Esophagus (tissue), 2 donors: ENCODE measurements around the gene TNFAIP1. TPM values are rescaled to one million over a fixed set of nuclear protein-coding genes. Genes with fewer than 3 reads are reported as not detected.

ENCODE experiments used
- H3K27ac ChIP-seq, 2 donors: one replicate each; pipeline ENCODE4 v1.5.1; 2013; ENCODE audit warnings: low read depth in 2 of 2, mild to moderate bottlenecking in 2 of 2, inconsistent platforms in 1 of 2, low read length in 1 of 2, moderate library complexity in 1 of 2
- H3K27me3 ChIP-seq, 2 donors: one replicate each; pipeline ENCODE4 v1.6.1; 2013; ENCODE audit warnings: low read length in 2 of 2, control low read depth in 1 of 2, mild to moderate bottlenecking in 1 of 2; ENCODE audit not compliant: insufficient read depth in 2 of 2, control insufficient read depth in 1 of 2
- H3K36me3 ChIP-seq, 2 donors: one replicate each; pipeline ENCODE4 v1.6.1; 2013; ENCODE audit warnings: low read length in 1 of 2; ENCODE audit not compliant: control insufficient read depth in 2 of 2, insufficient read depth in 2 of 2
- H3K4me1 ChIP-seq, 2 donors: one replicate each; pipeline ENCODE4 v1.6.1; 2013; ENCODE audit warnings: low read length in 1 of 2; ENCODE audit not compliant: control insufficient read depth in 2 of 2, insufficient read depth in 2 of 2
- H3K4me3 ChIP-seq, 2 donors: one replicate each; pipeline ENCODE4 v1.5.1; 2013; ENCODE audit warnings: low read length in 2 of 2, mild to moderate bottlenecking in 2 of 2, low read depth in 1 of 2, moderate library complexity in 1 of 2
- H3K9me3 ChIP-seq, 2 donors: one replicate each; pipeline ENCODE4 v1.6.1; 2013; ENCODE audit warnings: mild to moderate bottlenecking in 2 of 2, low read depth in 1 of 2, low read length in 1 of 2, moderate library complexity in 1 of 2; ENCODE audit not compliant: control insufficient read depth in 2 of 2, insufficient read depth in 1 of 2
- WGBS, 2 donors: extraction: QIAGEN DNeasy Blood & Tissue Kit; methylation state at CpG; one replicate each; pipeline ENCODE4 v1.1.7; 2013; 5-methylcytosine and 5-hydroxymethylcytosine counted together
- polyA plus RNA-seq, 2 donors: library from polyadenylated mRNA; stranded (reverse); fragments of 200-250 nt; gene quantifications; one replicate each; pipeline ENCODE4 v1.2.3, GENCODE V29; 2013
- donor health status: healthy with polysubstance abuse.
- donor health status: Bipolar disorder and iron deficiency.

TNFAIP1 gene
- polyA plus RNA-seq, 2 donors = 9.7 to 22.6 TPM

DNA sequence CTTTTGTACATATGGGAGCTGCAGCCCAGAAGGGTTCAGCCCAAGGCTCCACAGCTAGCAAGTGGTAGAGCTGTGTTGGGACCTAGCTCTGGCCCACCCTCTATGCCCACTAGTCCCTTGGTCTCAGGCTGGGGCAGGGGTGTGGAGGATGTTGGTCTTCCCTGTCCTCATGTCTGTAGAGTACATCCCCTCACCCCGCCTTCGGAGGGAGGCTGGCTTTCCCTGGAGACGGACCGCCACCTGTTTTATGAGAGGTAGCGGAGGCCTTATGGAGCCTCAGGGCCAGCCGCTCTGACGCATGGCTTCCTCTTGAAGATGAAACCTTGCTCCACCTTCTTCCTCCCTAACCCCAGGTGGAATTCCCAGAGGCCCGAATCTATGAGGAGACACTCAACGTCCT, 8.4 kb downstream of the TNFAIP1 start:
- Histone ChIP-seq H3K27me3 (no peaks in the 10 kb centered on the region), H3K4me3 (no peak overlapping the region), H3K36me3 (peaks cover 45 to 59% of the 10 kb centered on the region in 2 donors), H3K27ac (no peak overlapping the region), H3K4me1 (peaks cover 3 to 14% of the 10 kb centered on the region in 2 donors), H3K9me3 (no peaks in the 10 kb centered on the region)
- 79 to 94% methylated on average over 9 of the region's 9 CpGs for WGBS, 2 donors

GRCh38 chr17:28344435-28344901, 8.9 kb downstream of the TNFAIP1 start:
- WGBS, 2 donors = 90 to 93% methylated on average over 19 of the region's 19 CpGs
- Histone ChIP-seq H3K36me3 (peaks cover 45 to 58% of the 10 kb centered on the region in 2 donors), H3K27ac (no peak overlapping the region), H3K4me1 (peaks cover 3 to 10% of the 10 kb centered on the region in 2 donors), H3K4me3 (no peak overlapping the region), H3K9me3 (no peaks in the 10 kb centered on the region), H3K27me3 (no peaks in the 10 kb centered on the region)

GRCh38 chr17:28345419-28346198, 10.0 kb downstream of the TNFAIP1 start:
- Histone ChIP-seq H3K9me3 (no peaks in the 10 kb centered on the region), H3K27ac (peak overlapping the region in 1 of 2 donors; percentile 22), H3K4me3 (no peak overlapping the region), H3K27me3 (no peaks in the 10 kb centered on the region), H3K4me1 (peaks cover 3 to 8% of the 10 kb centered on the region in 2 donors), H3K36me3 (peaks cover 39 to 56% of the 10 kb centered on the region in 2 donors)
- 65 to 70% methylated on average over 13 of the region's 13 CpGs for WGBS, 2 donors

DNA sequence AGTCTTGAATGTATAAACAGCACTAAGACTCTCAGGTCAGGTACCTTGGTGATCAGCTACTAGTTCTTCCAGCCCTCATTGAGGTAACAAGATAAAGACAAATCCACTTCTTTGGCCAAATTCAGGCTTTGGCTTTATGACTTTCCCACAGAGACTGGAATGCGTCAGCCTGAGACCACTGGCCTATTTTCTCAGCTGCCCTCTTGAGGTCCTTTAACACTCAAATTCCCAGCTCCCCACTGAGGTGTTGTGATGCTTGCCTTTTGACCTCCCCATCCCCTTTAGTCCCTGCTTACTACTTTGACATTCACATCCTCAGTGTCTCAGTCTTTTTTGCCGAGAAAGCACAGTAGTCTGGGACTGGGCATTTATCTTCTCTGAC, 10.6 kb downstream of the TNFAIP1 start:
- H3K9me3 ChIP-seq = no peaks in the 10 kb centered on the region
- H3K27me3 ChIP-seq = no peaks in the 10 kb centered on the region
- H3K36me3 ChIP-seq = peaks cover 40 to 58% of the 10 kb centered on the region in 2 donors
- peaks cover 3 to 8% of the 10 kb centered on the region in 2 donors for H3K4me1 ChIP-seq
- WGBS, 2 donors = 76 to 85% methylated on average over 2 of the region's 2 CpGs
- no peak overlapping the region for H3K27ac ChIP-seq
- H3K4me3 ChIP-seq = no peak overlapping the region

DNA sequence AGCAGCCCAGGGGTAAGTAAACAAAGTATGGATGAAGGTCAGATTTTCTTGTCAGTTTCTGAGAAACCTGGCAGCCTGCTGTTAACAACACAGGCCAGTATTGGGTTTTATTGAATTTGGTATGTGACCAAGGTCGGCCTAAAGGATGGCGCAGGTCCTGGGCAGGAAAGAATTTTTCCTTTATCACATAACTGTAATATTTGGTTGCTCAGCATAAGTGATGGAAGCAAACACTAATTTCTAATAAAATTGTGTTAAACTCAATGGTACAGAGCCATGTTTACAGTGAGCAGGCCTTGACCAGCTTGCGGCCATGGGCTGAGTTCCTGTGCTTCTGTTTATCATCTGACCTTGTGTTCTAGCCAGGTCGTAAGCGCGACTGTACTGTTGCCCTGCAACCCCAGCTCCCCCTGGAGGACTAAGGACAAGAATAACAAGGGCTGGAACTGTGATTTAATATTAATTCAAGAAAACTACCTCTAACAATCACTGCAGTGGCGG, 11.2 kb downstream of the TNFAIP1 start:
- Histone ChIP-seq H3K4me3 (no peak overlapping the region), H3K9me3 (no peaks in the 10 kb centered on the region), H3K27ac (no peak overlapping the region), H3K4me1 (peaks cover 3 to 8% of the 10 kb centered on the region in 2 donors), H3K36me3 (peaks cover 35 to 58% of the 10 kb centered on the region in 2 donors), H3K27me3 (no peaks in the 10 kb centered on the region)
- 49 to 52% methylated on average over 7 of the region's 7 CpGs for WGBS, 2 donors

DNA sequence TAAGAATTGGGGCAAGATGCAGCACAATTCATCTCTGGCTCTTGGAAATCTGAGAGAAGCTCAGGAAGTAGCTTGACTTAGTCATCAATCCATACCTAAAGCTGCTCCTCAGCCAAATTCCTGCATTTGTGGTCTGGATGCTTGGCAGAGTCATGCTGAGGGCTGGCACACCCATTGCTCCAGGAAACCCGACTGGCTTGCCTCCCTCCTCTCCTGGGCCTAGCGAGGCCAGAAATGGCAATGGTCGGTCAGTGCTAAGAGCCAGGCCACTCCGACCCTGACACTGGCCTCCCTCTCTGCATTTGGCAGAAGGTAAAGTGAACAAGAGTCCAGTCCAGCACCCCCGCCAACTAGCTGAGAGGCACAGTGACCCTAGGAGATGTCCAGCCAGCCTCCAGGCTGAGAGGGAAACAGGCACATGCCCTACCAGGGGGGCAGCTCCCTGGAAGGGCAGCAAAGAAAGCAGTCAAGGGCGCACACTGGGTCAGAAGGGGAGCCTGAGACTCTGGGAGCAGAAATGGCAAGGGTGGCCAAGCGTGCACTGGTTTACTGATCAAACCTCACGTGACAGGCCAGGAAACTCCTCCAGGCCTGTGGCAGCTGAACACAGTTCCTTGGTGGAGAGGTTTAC, 11.8 kb downstream of the TNFAIP1 start:
- WGBS, 2 donors = 63 to 66% methylated on average over 8 of the region's 8 CpGs
- Histone ChIP-seq H3K36me3 (peaks cover 30 to 53% of the 10 kb centered on the region in 2 donors), H3K4me1 (peaks cover 3 to 8% of the 10 kb centered on the region in 2 donors)

GRCh38 chr17:28348979-28349378, 13.4 kb downstream of the TNFAIP1 start:
- Histone ChIP-seq H3K9me3 (no peaks in the 10 kb centered on the region), H3K4me1 (peaks cover 3 to 4% of the 10 kb centered on the region in 2 donors), H3K27ac (peak overlapping the region in 1 of 2 donors; percentile 10), H3K4me3 (no peak overlapping the region), H3K36me3 (peaks cover 25 to 51% of the 10 kb centered on the region in 2 donors), H3K27me3 (no peaks in the 10 kb centered on the region)
- 80 to 93% methylated on average over 3 of the region's 3 CpGs for WGBS, 2 donors

More for the DNA sequence above, 11.8 kb downstream of the TNFAIP1 start:
- Histone ChIP-seq H3K27me3 (no peaks in the 10 kb centered on the region), H3K27ac (peak overlapping the region; percentile 29 to 61), H3K4me3 (no peak overlapping the region), H3K9me3 (no peaks in the 10 kb centered on the region)

DNA sequence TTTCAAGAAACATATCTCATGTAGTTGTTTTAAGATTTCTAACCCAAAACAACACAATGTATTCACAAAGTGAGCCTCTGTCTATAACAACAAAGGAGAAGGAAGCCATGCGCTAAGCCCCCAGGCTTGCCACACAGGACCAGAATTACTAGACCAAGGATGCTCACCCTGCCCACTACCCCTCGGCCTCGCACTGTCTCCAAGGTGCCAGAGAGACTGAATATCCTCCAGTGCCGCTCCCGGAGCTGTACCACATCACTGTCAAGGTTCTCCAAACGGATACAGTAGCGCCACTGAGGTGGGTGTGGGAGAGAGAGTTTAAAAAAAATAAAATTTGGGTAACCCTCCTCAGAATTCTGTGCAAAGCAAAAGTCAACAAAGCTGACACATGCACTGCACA, 14.7 kb downstream of the TNFAIP1 start:
- peaks cover 3 to 4% of the 10 kb centered on the region in 2 donors for H3K4me1 ChIP-seq
- no peaks in the 10 kb centered on the region for H3K27me3 ChIP-seq
- no peaks in the 10 kb centered on the region for H3K9me3 ChIP-seq
- 90 to 93% methylated on average over 7 of the region's 7 CpGs for WGBS, 2 donors
- H3K4me3 ChIP-seq = no peak overlapping the region
- H3K36me3 ChIP-seq = peaks cover 21 to 48% of the 10 kb centered on the region in 2 donors
- no peak overlapping the region for H3K27ac ChIP-seq

DNA sequence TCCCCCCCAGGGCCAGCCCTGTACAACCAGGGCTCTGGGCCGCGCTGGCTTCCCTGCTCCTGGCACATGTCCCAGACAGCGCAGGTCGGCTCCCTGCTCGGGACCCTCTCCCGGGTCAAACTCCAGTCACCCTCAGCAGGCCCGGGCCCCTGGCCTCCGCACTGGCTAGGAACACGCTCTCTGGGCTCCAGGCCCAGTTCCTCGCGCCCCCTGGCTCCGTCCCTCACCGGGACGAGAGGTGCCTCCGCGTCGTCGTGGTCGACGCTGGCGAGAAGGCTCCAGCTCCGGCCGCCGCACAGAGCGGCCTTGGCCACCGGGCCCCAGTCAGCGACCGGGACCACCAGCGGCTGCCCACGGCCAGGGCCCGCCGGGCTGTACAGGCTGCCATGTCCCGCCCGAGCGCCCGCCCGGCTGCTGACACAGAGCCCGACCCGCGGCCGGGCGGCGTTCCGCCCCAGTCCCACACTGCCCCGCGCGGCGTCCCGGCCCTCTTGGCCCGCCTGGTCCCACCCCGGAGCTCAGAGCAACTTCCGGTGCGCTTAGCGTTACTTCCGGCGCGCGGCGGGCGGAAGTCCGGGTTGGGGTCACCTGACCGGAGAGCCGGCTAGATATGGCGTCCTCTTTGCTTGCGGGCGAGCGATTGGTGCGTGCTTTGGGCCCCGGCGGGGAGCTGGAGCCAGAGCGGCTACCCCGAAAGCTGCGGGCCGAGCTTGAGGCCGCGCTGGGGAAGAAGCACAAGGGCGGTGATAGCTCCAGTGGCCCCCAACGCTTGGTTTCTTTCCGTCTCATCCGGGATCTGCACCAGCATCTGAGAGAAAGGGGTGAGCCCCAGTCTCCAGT, 21.7 kb downstream of the TNFAIP1 start, which contains the start of gene POLDIP2:
TSS of gene POLDIP2 (minus strand) at position 467 of the 840 bp plus-strand sequence. CDS start at position 388, 79 bp downstream.
- no peaks in the 10 kb centered on the region for H3K9me3 ChIP-seq
- H3K27me3 ChIP-seq = no peaks in the 10 kb centered on the region
- H3K27ac ChIP-seq = peak within 1 kb of the TSS; percentile 80 to 86
- 0% methylated on average over 78 to 80 of the region's 80 CpGs for WGBS, 2 donors
- peaks cover 0 to 3% of the 10 kb centered on the region in 2 donors for H3K4me1 ChIP-seq
- H3K36me3 ChIP-seq = peaks cover 20 to 25% of the 10 kb centered on the region in 2 donors
- peak within 1 kb of the TSS; percentile 77 to 93 for H3K4me3 ChIP-seq
